PC-9 (cell line): ENCODE results near the gene UCN3.

Source experiments
- CTCF ChIP-seq: fragments of 200-600 bp; sonication (generic); conservative IDR thresholded peaks from 2 replicates; pipeline ENCODE4 v1.6.1; 2017; ENCODE audit warnings: mixed run types, antibody characterized with exemption, mild to moderate bottlenecking, moderate library complexity
- EZH2 ChIP-seq: fragments of 200-600 bp; sonication (generic); IDR thresholded peaks from 2 replicates; pipeline ENCODE4 v1.8.0; 2017; ENCODE audit warnings: antibody characterized with exemption, low read depth

- TF ChIP-seq CTCF (no peak), EZH2 (no peak)
These were observed 8.4 kb upstream of the UCN3 start for GRCh38 chr10:5356302-5356763.
